GM12878 (cell line): ENCODE measurements around the gene MARVELD3.
"Not testable (repeated sequence)": the region's sequence is repeated elsewhere in the genome, so short reads cannot be mapped to it uniquely, and the experiment has no call there.

Experiments used
- ATF7 ChIP-seq: fragments of 450-650 bp; IDR thresholded peaks from 2 replicates; pipeline ENCODE4 v1.6.1; 2016; ENCODE audit warnings: low read depth, mild to moderate bottlenecking
- CEBPB ChIP-seq, 2 experiments: fragments of 150-350 bp in 1 of 2; IDR thresholded peaks; 2 replicates each; pipeline ENCODE4 v1.6.1; 2012 to 2014; ENCODE audit warnings: low read depth in 2 of 2, low read length in 2 of 2, borderline replicate concordance in 1 of 2, inconsistent platforms in 1 of 2
- CREM ChIP-seq: IDR thresholded peaks from 2 replicates; pipeline ENCODE4 v1.6.1; 2014; ENCODE audit warnings: antibody characterized with exemption, low read depth
- CTCF ChIP-seq, 3 experiments: IDR thresholded peaks in 2 of 3; conservative IDR thresholded peaks in 1 of 3; 2 replicates each; pipeline ENCODE4 v1.5.1; 2011; ENCODE audit warnings: low read depth in 3 of 3, low read length in 3 of 3, mild to moderate bottlenecking in 3 of 3, control low read depth in 2 of 3, moderate library complexity in 2 of 3, inconsistent platforms in 1 of 3, mixed read lengths in 1 of 3; ENCODE audit not compliant: control insufficient read depth in 2 of 3, insufficient read depth in 1 of 3; ENCODE audit errors: extremely low read depth in 1 of 3
- EED ChIP-seq: sonication (generic); IDR thresholded peaks from 2 replicates; pipeline ENCODE4 v1.6.1; 2016; ENCODE audit warnings: antibody characterized with exemption, low read depth
- GATAD2B ChIP-seq: fragments of 450-650 bp; conservative IDR thresholded peaks from 2 replicates; pipeline ENCODE4 v1.6.1; 2017; ENCODE audit warnings: low read depth, mild to moderate bottlenecking, moderate library complexity
- MTA3 ChIP-seq: IDR thresholded peaks from 2 replicates; pipeline ENCODE4 v1.6.1; 2012; ENCODE audit warnings: low read length, inconsistent platforms, borderline replicate concordance
- NR2C2 ChIP-seq: IDR thresholded peaks from 2 replicates; pipeline ENCODE4 v1.6.1; 2011; ENCODE audit warnings: borderline replicate concordance, low read depth; ENCODE audit not compliant: control insufficient read depth, insufficient read length
- RB1 ChIP-seq: fragments of 450-650 bp; formaldehyde crosslinking; IDR thresholded peaks from 2 replicates; pipeline ENCODE4 v1.6.1; 2017; ENCODE audit warnings: mild to moderate bottlenecking, borderline replicate concordance
- SMC3 ChIP-seq: IDR thresholded peaks from 2 replicates; pipeline ENCODE4 v1.6.1; 2011; ENCODE audit warnings: low read length, improper control_type of control experiment, borderline replicate concordance
- SP1 ChIP-seq: IDR thresholded peaks from one replicate; pipeline ENCODE4 v1.6.1; 2011; ENCODE audit warnings: low read depth, low read length

GRCh38 chr16:71590071-71590470 is 35.9 kb upstream of the MARVELD3 start:
- not testable (repeated sequence) for TF ChIP-seq RB1; CTCF (IDR thresholded peaks at IDR 0.05 in 2 of 3, conservative IDR thresholded peaks at IDR 0.05 in 1 of 3; ENCODE audit: control insufficient read depth in 2 of 3, extremely low read depth in 1 of 3, insufficient read depth in 1 of 3, low read depth in 3 of 3, low read length in 3 of 3); MTA3; SMC3; CREM; ATF7; SP1; CEBPB (IDR thresholded peaks at IDR 0.05; ENCODE audit: borderline replicate concordance in 1 of 2, low read depth in 2 of 2, low read length in 2 of 2); NR2C2; GATAD2B; EED
